HG03139 (cell line): ENCODE results near the gene PDZRN3.

ENCODE experiments used
- ATAC-seq: cut with Tn5 transposase; IDR thresholded peaks from one replicate; pipeline ENCODE4 v1.9.1; 2021; ENCODE audit not compliant: unreplicated experiment

The PDZRN3 gene

DNA sequence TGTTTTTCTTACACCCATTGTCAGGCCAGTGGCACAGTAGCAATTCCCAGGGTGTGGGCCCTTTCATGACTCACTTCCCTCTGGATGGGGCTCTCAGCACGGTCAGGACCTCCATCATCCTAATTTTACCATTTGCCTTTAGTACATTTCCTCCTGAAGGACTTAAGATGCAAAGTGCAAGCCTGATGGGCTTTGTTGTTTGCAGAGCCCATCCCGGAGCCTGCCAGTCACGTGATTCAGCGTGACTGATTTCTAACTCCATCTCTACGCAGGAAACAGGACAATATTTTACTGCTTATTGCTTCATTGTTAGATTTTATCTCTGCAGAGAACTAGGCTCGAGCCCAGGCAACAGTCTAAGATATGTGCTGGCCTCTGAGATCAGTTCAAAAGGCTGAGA is 223.7 kb downstream of the PDZRN3 start:
- no peak for ATAC-seq

DNA sequence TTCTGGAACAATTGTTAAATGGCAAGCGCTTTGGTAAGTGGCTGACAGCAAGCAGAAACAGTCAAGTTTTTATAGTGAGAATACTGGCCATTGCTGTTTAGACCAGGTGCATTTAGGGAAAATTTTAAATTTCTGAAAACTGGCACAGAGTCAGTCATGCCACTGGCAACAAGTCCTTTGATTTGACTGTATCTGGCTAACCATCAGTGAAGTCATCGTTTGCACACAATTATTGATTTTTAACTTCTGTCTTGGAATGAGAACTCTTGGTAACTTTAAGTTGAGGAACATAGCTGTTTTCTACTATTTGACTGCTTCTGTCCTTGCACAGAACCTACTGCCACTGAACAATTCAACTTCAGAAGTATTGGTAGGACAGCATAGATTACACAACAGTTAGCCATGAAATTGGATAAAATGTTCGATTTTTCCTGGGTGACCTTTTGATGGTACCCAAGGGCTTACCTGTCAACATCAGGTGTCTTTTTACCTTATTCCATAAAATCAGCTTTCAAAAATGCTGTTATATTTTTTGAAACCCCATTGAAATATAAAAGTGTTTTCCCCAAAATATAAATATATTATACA is 225.0 kb downstream of the PDZRN3 start:
- ATAC-seq: no peak

DNA sequence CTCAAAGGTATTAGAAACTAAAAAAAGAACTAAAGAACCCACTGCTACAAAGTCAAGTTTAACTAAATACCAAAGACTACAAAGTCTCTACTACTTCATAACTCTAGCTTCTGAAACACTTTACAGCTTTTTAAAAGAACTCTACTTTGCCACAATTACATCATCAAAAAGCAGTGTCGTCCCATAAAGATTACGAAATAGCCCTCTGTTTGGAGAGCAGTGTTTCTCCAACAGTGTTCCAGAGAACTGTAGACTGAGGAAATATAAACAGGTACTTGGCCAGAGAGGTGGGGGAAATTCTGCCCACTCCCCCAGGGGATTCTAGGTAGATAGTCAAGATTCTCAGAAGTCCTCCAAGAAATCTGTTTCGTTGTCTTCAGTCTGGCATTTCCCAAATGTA is 225.6 kb downstream of the PDZRN3 start:
- ATAC-seq: no peak

DNA sequence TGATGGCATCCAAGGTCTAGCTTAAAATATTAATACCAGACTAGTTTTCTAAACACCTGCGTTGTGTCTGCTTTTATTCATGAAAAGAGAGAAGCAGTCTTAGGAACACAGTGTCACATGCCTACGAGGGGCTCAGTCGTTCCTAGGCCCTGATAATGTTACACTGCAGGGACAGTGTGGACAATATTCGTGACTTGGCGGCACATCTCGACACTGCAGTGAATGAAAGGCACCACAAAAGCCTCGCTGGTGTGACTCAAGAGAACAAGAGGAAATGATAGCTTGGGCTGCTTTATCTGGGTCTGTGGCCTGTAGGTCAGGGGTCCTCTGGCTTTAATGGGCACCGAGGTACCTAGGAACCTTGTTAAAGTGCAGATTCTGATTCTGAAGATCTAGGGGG is 226.7 kb downstream of the PDZRN3 start:
- no peak for ATAC-seq

DNA sequence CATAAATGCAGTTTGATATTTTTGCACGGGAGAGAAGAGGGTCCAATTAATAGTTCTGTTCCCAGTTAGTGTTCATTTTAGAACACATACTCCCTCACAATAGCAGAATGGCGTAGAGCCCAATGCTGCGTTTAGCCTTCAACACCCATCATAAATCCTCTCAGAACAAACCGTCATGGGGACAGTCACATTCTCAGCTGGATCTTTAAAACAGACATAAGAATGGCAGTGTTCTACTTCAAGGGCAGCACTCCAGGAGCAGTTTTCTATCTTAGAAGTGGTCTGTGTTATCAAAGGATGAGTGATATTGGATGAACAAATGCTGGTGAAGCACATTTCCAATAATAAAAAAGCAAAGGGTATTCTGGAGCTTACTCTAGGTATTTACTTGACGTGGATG is 230.5 kb downstream of the PDZRN3 start:
- ATAC-seq: no peak

DNA sequence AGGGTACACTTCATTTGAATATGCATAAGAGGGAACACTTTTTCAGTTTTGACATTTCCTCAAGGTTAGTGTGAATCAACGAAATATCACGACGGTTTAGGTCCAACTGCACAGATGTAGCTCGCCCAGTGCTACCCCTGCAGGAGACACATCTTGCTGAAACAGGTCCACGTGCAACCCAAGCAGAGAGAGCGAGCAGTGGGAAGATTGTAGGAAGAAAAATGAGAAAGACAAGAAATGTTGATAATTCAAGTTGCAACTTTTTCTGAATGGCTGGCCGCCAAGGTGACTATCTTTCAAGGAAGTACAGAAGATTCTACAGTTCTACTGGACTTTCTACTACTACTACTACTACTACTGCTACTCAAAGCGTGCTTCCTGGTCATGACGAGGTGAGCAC is 231.7 kb downstream of the PDZRN3 start:
- no peak for ATAC-seq

DNA sequence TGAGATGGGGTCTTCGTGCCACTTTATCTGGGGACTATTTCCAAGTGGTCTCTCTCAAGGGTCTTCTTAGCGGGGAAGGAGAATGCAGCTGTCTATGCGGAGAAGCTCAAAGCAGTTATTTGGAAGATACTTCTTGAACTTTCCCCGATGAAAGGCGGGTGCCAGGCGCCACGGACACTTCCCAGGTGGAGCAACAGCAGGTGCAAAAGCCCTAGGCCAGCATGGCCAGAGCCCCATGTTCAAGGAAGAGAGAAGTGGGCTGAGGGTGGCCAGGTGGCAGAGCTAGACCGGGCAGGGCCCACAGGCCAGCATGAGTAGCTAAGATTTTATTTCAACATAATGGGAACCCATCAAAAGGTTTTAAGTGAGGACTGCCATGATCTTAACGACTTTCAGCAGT is 232.8 kb downstream of the PDZRN3 start:
- ATAC-seq: no peak

DNA sequence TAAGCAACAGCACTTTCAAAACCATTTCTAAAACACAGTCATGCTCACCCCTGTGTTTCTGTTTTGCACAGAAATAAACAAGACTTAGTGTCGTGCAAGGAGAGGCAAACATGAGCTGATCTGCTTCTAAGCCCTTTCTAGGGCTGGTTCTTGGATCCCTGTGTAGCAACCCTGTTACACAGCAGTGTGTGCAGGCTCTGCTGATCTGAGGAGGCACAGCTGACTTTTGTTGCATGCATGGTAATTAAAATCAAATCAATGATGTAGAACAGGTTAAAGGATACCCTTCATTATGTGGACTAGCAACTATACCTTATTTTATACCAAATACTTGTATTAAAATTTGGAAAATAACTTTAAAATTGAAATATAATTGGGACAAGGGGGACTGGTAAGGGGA is 234.8 kb downstream of the PDZRN3 start:
- no peak for ATAC-seq

DNA sequence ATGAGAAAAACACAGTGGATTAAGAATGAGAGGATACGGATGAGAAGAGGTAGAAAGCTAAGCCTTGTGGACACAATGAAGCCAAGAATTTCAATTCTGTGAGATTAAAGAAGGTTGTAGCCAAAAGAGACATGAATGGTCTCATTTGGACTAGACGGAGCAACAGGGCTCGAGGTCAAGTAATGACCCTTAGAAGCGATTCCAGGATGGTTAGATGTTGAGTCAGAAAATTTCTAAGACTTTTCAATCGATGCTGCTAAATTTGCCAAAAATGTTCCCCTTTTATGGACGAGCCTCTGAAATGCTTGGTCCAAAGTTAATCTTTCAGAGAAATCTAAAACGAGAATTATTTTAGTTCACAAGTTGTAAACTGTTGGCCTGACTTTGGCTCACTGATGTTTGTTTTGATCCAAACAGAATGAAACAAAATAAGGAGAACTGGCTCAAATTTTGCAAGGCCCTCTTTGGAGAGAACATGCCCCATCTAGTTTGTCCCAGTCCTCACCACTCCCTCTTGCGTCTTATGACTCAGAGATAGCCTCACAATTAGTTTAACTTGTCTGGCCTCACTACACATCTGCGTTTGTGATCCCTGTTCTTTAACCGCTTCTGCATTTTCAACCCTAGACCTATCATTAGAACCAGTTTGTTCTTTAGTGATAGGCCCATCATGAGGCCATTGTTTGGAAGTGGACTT is 235.5 kb downstream of the PDZRN3 start:
- ATAC-seq: no peak

DNA sequence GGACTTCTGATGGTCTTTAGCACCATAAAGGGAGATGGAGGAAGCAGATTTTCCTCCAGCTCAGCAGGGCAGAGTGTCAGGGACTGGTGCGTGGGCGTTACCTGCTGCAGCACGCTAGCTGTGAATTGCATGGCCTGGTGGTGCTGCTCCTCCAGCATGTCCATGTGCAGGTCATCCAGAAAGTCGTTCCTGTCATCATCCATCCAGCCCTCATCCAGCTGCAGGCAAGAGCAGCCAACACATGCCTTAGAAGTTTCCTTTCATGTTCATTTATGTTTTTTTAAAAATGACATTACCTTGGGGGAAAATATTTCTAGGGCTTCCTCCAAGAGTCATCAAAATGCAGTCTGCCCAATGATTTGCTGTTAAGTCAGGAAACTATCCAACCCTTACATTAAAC is 239.2 kb downstream of the PDZRN3 start:
- ATAC-seq: no peak

DNA sequence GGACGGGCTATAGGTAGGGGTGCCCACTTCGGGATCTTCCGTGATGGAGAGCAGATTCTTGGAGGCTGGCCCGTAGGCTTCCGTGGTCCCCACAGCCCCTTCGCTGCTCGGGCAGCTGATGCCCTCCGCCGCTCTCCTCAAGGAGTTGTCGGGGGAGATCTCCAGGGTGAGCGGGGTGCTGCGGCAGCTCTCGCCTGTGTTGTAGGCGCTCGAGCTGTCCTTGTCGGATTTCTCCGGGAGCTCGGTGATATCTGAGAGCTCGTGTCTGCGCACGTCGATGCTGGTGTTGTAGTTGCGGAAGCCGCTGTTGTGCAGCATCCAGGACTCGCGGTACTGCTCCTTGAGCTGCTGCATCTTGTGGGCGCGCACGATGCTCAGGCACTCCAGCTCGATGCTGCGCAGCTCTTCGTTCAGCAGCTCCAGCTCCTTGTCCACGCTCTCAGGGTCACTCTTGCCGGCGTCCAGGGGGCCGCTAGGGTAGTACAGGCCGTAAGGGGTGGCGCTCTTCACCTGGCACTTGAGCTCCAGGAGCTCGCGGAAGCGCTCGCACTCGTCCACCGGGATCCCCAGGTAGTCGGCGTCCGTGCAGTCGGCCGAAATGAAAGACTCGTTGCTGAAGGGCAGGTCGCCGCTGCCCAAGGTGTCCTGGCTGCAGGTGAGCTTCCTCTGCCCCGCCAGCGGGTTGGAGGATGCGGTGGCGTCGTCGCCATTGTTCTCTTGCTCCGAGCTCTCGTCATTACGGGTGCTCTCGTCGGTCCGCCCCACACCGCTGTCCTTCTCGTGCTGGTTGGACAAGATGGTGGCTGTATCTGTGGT is 240.4 kb downstream of the PDZRN3 start:
- ATAC-seq: no peak

DNA sequence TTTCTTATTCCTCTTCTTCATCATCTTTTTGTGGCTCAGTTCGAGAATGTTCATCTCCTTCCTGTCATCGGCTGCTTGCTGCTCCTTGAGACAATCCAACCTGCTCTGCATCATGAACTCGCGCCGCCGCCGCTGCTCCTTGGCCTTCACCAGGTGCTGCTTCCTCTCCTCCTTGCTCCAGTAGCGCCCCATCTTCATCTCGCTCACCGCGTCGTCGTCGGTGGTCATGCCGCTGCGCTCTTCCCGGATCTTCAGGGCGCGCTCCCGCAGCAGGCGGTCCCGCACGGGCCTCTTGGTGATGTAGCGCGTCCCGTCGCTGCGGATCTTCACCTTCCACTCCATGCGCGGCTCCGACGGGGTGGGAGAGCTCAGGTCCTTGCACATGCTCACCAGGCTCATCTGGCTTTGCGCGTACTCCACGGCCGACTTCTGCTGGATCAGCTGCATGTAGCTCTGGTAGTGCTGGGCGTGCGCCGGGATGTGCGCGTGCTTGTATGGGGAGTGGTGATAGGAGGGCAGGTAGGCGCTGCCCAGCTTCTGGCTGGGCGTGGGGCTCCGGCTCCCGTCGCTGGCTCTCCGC is 241.2 kb downstream of the PDZRN3 start:
- no peak for ATAC-seq

DNA sequence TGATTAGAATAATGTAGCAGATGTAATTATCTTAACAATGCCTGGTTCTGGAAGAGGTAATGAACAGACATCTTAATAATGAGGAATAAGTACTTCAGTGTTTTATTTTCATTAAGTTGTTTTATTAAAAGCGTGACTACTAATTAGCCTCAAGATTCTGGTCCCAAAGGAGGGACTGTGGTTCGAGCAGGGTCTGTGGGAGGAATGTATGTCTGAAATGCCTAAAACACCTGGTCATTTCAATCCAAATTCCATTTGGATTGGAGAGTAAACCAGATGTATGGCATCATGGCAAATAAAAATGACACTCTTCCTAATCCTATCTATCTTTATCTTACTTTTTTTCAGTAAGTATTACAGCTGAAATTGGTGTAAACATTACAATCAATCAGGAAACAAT is 243.2 kb downstream of the PDZRN3 start:
- ATAC-seq: no peak

DNA sequence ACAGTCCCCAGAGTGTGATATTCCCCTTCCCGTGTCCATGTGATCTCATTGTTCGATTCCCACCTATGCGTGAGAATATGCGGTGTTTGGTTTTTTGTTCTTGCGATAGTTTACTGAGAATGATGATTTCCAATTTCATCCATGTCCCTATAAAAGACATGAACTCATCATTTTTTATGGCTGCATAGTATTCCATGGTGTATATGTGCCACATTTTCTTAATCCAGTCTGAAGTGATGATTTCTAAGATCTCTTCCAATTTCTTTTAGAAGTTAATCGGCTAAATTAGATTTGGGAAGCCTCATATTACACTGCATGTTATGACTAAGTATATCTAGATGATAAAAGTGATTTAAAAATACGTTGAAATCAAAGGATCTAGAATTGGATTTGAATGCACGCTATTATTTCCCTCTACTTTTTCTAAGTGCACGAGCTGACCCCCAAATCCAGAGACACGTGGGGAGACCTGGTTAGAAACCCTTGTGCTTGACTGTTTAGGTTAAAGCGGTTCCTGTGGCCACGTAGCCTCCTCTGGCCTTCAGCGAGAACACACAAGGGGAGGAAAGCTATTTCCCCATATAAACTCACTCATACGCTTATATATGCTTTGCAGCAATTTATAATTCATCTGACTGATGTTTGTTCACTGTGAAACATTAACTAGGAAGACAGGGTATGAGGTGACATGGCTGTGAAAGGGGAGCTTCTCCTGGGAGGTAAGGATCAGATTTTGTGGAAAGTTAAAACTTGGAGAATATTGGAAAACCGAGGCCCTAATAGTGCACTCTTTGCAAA is 243.8 kb downstream of the PDZRN3 start:
- ATAC-seq: no peak

DNA sequence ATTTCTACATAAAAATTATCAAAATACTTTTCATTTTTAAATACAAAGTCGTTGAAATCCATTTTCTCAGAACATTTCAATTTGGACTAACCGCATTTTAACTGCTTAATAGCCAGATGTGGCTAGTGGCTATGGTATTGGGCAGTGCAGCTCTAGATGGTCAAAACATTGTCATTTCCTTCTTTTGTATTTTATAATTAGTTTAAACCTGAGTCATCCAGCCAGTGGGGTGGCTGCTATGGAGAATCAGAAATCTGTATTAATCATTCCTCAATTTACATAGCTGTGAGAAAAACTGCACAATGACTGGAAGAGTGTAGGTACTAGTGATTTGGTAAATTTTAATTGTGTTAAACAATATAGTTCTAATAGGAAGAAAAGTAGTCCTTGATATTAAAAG is 245.3 kb downstream of the PDZRN3 start:
- no peak for ATAC-seq

DNA sequence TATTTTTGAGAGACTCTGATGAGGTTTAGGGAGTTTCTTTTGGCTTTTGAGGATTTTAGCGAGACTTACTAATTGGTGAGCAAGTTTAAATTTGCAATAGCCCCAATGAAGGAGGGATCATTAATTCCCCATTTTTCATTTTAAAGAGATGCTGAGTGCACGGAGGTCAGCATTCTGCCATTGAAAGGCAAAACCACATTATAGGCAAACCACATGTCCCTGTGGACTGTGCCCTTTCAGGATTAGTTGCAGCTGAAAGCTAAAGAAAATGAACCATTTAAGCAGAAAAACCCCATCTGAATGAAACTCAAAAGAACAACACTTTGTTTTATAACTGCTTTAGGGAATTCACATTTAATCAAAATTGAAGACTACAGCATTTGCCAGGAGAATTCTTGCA is 246.5 kb downstream of the PDZRN3 start:
- no peak for ATAC-seq

DNA sequence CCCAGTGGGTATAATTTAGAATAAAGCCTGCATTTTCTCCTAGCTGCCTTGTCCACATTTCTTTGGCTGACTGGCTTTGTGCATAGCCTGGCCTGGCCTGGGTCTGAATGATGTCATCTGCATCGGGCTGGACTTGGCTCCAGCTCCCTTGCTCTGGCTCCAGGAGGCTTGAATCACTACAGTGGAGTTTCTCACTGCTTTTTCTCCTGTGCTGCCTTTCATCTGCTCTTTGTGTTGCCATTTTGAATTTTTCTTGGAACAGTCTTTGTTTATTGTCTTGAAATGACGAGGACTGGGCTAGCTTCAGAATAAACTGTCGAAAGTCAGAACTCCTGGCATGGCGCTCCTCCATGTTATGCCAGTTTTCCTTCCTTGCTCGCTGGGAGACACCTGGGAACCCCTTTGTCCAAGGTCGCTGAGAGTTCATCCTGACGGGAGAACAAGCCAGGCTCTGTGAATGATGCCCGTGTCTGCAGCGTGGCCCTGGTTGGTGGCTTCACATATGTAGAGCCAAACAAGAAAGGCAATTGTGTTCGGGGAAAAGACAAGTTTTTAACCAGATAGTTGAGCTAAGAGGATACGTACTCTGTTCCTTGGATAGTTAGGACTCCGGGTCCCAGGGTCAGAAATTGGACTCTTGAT is 258.9 kb downstream of the PDZRN3 start:
- no peak for ATAC-seq

DNA sequence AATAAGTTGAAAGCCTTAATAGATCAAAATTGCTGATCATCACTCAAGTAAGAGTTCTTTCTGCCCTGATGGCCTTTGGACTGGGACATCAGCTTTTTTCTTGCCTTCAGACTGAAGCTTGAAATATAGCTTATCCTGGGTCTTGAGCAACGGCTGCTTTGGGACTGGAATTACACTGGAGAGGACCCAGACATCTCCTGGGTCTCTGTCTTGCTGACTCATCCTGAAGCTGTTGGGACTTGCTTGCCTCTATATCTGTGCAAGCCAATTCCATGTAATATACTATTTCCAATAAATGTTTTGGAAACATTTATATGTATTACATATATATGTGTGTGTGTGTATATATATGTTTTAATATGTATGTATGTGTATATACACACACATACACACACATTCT is 260.2 kb downstream of the PDZRN3 start:
- ATAC-seq: no peak

DNA sequence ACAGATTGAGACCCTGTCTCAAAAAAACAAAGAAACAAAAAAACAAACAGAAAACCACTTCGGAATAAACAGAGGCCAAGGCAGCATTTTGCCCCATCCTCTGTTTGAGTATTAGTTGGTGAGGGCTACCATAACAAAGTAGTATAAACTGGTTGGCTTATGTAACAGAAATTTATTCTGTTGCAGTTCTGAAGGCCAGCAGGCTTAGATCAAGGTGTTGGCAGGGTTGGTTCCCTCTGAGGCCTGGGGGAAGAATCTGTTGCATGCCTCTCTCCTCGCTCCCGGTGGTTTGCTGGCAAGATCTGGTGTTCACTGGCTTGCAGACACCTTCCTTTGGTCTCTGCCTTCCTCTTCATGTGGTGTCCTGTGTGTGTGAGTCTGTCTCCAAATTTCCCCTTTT is 261.6 kb downstream of the PDZRN3 start:
- no peak for ATAC-seq

DNA sequence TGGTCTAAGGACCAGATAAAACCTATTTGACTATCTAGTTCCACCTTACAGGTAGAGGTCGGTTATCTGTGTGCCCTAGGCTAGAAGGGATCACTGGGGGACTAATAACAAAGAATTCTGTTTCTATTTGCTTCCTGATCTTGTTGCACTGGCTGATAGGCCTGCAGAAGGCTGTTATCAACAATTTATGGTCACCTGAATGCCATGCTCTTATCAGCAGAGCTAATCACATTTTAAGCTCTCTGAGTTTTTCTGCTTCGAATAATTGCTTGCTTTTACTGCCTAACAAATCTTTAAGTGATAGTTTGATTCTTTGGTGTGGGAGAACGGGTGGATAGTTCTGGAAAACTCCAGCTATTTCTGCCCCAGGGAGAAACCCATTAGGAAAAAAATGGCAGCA is 263.1 kb downstream of the PDZRN3 start:
- ATAC-seq: no peak
